Stimulated activated CD4-positive, alpha-beta T cell treated with anti-CD3 and anti-CD28 coated beads, Interleukin-4, amount 100 ng/mL, for 48 hours (primary cell): Measurements from ENCODE around the gene MIDN.

Experiments used
- DNase-seq, 2 donors: peaks; one replicate each; pipeline ENCODE4 v3.0.0-alpha.2; 2020; ENCODE audit warnings: low read depth in 2 of 2

MIDN gene

DNA sequence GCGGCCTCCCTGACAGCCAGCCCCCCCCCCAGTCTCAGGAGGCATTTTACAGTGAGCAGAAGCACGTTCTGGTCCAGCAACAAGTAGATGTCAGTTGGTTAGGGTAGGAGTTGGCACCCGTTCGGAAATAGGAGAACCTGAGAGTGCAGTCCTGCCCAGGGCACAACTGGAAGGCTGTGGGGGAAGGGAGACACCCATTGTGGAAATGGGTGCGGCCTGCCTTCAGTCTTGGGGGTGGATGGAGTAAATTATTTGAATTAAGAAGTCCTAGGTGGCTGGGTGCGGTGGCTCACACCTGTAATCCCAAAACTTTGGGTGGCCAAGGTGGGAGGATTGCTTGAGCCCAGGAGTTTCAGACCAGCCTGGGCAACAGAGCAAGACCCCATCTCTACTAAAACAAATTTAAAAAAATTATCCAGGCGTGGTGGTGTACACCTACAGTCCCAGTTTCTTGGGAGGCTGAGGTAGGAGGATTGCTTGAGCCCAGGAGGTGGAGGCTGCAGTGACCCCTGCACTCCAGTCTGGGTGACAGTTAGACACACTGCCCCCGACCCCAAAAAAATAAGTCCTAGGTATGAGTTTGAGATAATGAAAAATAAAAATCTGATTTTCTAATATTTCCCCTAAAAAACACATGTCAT, 21.9 kb downstream of the MIDN start:
- no peak for DNase-seq

DNA sequence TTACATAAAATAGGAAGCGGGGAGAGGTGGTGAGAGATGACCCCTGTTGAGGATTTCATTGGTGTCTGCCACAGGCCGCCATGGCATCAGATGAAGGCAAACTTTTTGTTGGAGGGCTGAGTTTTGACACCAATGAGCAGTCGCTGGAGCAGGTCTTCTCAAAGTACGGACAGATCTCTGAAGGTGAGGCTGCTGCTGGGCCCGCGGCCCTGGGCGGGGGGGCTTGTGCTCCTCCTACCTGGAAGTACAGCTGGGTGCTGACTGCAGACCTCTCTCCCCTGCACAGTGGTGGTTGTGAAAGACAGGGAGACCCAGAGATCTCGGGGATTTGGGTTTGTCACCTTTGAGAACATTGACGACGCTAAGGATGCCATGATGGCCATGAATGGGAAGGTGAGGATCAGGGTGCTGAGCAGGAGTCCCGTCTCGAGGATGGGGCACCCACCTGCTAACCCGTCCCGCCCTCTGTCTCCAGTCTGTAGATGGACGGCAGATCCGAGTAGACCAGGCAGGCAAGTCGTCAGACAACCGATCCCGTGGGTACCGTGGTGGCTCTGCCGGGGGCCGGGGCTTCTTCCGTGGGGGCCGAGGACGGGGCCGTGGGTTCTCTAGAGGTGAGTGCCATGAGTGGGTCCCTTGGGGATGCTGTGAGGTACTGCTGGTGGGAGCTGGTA, 22.6 kb downstream of the MIDN start:
- DNase-seq: no peak

DNA sequence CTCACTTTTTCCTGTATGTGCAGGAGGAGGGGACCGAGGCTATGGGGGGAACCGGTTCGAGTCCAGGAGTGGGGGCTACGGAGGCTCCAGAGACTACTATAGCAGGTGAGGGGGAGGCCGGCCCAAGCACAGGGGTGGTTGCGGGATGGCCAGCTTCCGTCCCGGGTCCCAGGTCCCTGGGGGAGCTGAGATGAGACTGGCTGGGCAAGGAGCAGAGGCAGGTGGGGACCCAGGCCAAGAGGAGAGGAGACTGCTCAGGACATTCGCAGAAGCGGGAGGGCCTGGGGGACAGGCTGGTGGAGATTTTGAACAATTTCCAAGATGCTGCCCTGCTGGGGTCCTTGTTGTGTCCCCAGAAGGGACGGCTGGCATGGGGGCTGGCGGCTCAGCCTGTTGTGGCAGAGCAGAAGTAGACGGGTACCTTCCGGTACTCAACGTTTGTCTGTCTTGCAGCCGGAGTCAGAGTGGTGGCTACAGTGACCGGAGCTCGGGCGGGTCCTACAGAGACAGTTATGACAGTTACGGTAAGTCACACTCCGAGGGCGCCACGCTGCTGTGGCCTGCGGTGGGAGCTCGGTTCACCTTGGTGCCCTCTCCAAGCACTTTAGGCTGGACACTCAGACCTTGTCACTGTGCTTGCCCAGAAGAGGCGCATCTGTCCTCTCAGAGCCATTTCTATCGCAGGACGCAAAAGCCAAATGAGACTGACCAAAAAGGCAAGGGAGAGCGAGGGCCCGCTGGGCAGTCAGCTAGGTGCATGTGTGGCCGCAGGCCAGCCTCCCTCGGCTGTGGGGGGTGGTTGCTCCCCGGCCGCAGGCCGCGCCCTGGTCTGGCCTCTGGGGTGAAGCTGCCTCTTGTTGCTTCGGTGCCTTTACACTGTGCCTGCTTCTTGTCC, 23.4 kb downstream of the MIDN start:
- no peak for DNase-seq

DNA sequence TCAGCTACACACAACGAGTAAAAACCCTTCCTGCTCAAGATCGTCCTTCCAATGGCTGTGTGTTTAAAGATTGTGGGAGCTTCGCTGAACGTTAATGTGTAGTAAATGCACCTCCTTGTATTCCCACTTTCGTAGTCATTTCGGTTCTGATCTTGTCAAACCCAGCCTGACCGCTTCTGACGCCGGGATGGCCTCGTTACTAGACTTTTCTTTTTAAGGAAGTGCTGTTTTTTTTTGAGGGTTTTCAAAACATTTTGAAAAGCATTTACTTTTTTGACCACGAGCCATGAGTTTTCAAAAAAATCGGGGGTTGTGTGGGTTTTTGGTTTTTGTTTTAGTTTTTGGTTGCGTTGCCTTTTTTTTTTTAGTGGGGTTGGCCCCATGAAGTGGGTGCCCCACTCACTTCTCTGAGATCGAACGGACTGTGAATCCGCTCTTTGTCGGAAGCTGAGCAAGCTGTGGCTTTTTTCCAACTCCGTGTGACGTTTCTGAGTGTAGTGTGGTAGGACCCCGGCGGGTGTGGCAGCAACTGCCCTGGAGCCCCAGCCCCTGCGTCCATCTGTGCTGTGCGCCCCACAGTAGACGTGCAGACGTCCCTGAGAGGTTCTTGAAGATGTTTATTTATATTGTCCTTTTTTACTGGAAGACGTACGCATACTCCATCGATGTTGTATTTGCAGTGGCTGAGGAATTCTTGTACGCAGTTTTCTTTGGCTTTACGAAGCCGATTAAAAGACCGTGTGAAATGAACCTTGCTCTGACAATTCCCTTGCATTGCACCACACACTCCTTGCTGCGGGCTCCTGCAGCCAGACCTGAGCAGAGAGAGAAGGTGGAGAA, 24.3 kb downstream of the MIDN start:
- no peak for DNase-seq

DNA sequence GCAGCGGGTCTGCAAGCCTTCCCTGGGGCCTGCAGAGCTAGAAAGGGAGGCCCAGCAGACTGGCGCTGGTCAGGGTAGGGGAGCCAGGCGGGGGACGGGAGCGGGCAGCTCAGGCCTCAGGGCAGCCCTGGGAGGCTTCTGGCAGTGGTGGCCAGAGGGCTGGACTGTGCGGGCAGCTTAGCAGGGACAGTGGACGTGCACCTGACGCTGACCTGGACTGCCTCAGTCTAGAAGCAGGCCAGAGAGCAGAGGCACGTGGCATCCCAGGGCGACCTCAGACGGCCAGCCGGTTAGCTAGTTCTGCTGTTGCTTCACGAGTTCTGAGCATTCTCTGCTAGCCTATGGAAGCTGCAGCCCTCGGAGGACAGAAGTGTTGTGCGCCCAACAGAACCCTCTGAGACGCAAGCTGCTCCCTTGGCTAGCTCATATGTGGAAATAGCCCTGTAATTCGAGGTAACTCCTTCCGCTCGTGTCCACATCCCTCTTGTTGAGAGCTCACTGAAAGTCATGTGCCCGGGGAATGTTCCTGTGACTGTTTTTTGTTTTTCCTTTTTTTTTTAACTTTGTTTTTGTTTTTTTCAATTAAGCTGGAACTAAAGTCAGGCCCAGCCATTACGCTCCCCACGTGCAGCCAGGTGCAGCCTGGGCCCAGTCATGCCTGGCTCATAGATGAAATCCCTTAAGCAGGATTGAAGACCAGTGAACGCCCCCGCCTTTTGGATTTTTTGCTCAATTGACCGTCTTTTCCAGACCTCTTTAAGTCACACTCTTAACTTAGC, 25.1 kb downstream of the MIDN start:
- DNase-seq: no peak

DNA sequence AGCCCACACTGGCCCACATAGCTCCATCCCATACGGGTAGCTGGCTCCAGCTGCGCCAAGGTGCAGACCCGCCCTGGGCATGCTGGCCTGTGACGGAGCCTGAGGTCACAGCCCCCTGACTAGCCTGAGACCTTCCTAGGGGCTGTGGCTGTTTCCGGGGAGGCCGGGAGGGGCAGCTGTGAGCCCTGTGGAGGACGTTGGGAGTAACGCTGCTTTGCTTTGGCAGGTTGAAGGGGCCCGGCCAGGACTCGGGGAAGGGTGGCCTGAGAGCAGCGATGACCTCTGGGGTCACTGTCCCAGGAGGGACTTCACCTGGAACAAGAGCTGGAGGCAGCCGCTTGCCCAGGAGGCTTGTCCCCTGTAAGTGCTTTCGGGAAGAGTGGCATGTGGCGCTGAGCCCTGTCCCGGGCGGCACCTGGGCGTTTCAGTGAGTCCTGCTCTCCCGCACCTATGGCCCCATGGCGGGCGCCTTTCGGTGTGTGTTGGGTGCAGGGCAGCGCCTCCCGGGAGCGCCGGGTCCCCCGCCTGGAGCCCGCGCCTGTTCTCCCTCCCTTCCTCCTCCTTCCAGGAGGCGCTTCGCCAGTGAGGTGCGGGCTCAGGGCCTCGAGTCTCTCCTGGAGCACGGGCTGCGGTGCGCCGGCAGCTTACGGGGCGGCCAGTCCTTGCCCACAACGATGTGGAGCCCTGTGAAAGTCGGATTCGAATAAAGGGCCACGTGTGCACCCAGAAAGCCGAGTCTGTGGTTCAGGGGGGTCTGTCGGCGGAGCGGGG, 25.9 kb downstream of the MIDN start:
- DNase-seq: no peak

DNA sequence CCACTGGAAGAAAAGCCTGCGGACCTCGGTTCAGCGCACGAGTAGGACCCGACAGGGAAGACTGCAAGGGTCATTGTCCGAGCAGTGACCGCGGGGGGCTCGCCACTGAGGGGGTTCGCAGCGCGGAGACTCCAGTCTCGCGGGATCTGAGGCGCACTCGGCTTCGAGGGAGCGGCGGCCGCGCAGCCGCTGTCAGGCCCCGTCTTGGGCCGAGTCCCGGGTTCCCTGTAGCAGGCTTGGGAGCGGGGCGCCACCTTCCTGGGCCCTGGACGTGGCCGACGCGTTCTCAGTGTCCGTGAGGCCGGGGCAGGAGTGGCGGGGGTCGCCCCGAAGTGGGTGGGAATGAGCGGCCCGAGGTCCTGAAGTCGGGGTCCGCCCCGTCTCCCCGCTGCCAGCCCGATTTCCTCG, 26.5 kb downstream of the MIDN start:
- DNase-seq: no peak

DNA sequence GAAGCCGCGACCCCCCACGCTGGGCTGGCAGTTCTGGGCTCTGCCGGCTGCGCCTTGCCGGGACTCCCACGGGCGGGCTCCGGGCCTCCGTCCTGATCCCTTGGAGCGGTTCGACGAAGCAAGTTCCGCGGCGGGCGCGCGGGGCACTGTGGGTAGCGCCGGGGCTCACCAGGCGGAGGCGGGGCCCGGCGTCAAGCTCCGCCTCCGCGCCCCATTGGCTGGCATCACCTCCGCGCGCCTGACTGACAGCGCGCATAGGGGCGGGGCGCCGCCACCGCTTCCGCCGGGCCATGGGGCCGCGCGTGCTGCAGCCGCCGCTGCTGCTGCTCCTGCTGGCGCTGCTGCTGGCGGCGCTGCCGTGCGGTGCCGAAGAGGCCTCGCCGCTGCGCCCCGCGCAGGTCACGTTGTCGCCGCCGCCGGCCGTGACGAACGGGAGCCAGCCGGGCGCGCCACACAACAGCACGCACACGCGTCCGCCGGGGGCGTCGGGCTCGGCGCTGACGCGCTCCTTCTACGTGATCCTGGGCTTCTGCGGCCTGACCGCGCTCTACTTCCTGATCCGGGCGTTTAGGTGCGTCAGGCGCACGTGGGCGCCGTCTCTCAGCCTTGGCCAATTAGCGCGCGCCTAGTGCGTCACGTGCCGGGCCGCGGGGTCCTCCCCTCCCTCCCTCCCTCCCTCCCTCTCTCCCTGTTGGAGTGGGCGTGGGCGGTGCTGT, 27.0 kb downstream of the MIDN start, which contains the start of gene FAM174C:
TSS of gene FAM174C (plus strand) at position 271 of the 716 bp plus-strand sequence. CDS start at position 291, 20 bp downstream.
- DNase-seq: peak; percentile 94 to 95

DNA sequence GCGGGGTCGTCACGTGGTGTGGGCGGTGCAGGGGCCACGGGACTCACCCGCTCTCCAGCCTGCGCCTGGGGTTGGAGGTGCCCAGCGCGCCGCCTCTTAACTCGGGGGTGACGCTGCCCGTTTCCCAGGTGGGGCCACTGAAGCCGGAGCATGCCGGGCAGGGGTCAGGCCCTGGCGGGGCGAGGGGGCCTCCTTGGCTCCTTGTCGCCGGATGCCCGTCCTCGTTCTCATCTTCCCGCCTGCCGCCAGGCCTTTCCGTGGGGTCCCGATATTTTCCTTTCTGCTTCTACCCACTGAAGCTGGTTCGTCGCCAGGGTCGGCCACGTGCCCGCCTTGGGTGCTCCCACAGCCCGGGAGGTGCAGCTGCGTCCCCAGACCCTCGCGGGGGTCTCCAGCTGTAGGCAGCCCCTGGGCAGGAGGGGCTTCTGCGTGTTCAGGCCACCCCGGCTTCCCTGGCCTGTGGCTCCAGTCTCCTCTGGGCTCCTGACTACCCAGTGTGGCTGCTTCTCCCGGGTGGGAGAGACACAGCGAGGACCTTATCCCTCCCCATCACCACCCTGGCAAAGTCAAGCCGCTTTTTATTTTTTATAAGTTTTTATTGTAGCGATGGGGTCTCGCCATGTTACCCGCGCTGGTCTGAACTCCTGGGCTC, 27.7 kb downstream of the MIDN start:
- DNase-seq: no peak

DNA sequence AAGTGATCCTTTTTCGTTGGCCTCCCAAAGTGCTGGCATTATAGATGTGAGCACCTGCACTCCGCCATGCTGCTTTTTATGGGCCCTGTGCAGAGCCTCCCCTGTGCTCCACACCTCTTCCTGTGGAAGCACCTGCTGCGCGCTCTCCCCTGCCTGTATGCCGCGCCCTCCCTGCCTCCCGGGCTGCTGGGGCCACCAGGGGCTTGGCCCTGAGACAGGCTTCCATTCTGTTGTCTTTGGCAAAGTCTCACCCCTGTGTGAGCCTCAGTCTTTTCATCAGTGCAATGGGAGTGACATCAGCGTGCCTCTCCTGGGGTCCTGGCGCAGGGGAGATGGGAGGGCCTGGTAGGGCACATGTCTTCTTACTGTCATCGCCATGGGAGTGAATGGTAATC, 28.2 kb downstream of the MIDN start:
- no peak for DNase-seq

DNA sequence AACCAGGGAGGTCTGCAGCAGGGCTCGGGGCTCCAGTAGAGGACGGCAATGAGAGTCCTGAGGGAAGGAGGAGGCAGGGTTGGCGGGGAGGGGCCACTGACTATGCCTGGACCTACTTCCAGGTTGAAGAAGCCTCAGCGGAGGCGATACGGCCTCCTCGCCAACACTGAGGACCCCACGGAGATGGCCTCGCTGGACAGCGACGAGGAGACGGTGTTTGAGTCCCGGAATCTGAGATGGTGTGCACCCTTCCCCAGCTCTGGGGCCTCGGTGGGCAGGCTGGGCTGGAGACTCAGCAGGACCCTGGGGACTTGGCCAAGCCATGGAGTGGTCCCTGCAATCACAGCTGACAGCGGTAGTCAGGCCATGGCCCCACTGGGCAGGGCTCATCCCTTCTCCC, 28.7 kb downstream of the MIDN start:
- DNase-seq: no peak

DNA sequence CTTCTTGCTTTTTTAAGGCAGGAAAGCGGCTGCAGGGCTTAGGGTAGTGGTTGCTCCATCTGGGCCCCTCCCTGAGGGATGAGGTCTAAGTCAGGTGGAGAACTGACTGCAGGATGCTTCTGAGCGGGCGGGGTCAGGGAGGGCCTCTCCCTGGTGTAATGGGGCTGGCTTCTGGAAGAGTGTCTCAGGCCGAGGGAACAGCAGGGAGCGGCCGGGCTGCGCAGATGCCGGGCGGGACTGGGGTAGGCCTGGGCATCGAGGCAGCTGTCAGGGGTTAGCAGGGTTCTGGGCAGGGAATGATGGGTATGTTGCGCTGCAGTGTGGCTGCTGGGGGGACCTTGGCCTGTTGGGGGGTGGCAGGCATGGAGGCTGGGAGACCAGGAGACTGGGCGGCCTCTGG, 29.7 kb downstream of the MIDN start:
- no peak for DNase-seq

DNA sequence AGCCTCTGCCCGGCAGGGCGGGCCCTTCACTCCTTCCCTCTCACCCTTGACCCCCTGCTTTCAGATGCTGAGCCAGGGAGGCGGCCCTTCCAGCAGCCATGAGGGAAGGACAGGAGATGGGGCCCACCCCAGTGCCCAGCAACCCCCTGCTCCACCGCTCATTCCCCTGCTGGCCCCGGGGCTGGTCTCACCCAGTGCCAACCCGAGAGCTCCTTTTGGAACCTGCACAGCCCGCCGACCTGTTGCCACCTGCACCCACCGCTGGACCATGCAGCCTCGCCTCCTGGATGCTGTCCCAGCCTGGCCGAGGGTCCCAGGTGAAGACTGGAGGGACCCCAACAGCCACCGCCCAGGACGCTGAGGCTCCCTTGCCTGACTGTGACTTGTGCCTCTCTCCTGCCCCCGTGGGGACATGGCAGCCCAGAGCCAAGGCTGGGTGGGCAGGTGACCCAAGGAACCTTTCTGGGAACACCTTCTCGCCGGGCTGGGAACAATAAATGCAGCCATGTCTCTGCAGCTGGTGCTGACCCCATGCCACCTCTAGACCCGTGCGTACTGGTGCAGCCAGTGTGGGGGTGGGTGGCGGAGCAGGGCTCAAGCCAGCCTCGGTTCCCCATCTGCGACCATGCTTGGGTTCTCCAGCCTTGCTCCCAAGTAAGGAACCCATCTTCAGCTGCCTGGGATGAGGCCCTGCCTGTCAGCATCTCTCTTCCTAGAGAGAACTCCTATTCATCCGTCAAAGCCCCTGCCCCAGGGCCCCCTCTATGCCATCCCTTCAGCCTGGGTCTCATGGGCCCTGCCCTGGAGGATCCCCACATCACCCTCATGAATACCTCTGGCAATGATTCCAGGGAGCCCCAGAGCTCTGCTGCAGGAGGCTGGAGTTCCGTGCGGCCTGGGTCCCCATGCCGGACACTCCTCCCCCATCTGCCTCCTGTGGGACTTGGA, 30.6 kb downstream of the MIDN start:
- DNase-seq: no peak

DNA sequence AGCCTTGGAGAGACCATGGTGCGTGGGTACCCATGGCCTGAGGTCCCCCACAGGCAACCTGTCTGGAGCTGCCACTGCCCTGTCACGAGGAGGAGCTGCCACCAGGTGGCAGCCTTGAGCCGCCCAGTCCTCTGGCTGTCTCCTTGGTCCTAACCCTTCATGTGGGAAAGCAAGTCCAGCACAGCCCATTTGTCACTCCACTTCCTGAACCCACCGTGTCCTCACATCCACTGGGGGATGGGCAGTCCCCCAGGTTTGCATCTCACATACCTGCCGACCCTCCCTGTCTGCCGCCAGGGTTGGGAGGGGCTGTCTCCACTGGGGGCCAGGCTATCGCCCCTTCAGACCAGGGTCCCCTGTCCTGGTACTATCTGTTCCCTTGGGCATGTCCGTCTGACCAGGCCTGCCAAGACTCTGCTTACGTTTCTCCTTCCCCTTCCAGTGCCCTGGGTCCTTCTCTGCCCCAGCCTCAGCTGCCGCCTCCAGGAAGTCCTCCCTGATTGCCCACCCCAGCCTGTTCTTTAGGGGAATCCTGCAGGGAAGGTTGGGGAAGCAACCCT, 31.5 kb downstream of the MIDN start:
- peak; percentile 68 to 74 for DNase-seq

DNA sequence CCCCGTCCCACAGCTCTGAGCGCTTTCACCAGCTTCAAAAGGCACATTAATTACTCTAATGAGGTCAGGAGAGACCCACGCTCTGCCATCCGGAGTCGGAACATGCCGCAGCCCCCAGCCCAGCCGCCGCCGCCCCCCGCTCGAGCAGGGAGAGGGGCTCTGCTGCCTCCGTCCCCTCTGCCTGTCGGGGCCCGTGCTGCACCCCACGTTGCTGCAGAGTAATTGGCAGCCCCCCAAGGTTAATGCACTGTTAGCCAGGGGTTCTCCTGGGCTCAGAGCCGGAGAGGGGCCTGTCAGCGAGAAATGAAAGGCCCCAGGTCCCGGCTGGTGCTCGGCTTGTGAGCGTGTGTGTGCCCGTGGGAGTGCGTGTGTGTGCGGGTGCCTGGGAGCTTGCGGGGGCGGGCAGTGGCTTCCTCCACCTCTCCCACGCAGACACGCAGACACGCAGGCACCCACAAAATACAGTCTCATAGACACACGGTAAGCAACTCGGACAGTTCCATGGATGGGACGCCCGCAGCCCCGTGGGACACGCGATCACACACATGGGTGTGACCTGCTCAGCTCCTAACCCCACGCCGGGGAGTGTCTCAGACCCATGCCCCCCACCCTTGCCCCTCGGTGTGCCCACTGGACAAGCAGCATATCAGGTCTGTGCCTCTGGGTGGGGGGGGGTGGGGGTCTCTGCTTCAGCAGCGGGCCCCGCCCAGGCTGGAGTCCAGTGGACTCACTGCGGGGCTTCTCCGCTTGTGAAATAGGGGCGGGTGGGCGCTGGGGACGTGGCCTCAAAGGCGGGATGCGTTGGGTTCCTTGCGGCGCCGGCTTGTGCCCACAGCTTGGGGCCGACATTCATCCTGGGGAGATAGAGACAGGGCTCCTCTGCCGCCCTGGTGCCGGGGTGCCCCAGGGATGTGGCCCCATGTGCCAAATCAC, 32.5 kb downstream of the MIDN start:
- no peak for DNase-seq

DNA sequence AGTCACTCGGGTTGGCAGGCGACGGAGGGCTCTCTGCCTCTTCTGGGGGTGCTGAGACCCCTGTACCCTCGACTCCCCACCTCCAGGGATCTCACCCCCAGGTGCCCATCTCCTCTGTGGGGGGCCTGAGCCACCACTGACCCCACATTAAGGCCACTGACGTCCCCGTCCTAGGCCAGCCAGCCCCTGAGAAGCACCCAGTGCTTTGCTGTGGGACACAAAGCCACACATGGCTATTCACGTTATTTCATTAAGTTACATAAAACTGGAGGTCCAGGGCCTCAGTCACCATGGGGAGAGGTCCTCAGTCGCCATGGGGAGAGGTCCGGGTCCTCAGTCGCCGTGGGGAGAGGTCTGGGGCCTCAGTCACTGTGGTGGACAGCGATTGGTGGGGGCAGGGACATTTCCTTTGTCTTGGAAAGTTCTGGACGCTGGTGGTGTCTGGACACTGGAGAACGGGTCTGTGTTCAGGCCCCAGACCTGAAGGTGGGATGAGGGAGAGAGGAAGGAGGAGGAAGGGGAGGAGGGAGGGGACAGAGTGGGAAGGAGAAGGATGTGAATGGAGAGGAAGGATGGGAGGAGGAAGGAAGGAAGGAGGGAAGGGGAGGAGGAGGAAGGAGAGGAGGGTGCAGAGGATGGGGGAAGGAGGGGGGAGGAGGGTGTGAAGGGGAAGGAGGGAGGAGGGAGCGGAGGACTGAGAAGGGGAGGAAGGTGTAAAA, 33.3 kb downstream of the MIDN start:
- DNase-seq: no peak
